Activated CD8-positive, alpha-beta memory T cell treated with anti-CD3 and anti-CD28 coated beads for 4 hours (primary cell): ENCODE measurements around the gene PAQR5.
"Not testable (repeated sequence)": the region's sequence is repeated elsewhere in the genome, so short reads cannot be mapped to it uniquely, and the experiment has no call there.

Source experiments
- DNase-seq, 2 donors: peaks; one replicate each; pipeline ENCODE4 v3.0.0-alpha.2; 2020; ENCODE audit warnings: low read depth in 2 of 2

The PAQR5 gene

DNA sequence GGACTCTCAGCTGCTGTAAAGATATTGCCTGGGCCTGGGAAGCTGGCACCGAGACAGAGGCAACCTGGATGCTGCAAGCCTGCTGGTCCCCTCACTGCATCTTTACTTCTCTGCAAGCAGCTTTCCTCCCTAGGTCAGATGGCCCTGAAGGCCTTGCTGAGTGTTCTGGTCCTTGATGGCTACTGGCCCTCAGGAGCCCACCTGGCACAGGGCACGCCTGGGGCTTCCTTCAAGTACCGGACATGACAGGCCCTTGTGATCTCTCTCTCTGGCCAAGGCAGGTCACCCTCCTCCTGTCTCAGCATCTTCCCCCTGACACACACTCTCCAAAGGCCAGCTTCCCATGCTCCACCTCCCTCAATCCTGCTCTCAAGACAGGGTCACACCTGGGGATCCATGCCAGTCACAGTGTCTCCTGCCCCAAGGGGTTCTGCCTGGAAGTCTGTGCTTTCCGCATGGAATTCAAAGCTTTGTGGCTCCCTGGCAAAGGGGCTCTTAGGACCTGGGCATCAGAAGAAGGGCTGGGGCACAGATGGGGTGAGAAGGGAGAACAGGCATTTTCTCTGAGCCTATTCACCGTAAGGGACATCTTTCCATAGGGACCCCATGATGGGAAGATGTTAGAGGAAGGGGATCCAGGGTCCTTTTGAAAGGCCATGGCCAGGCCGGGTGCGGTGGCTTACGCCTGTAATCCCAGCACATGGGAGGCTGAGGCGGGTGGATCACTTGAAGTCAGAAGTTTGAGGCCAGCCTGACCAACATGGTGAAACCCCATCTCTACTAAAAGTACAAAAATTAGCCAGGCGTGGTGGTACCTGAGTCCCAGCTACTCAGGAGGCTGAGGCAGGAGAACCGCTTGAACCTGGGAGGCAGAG, 4.7 kb upstream of the PAQR5 start:
- no peak for DNase-seq

DNA sequence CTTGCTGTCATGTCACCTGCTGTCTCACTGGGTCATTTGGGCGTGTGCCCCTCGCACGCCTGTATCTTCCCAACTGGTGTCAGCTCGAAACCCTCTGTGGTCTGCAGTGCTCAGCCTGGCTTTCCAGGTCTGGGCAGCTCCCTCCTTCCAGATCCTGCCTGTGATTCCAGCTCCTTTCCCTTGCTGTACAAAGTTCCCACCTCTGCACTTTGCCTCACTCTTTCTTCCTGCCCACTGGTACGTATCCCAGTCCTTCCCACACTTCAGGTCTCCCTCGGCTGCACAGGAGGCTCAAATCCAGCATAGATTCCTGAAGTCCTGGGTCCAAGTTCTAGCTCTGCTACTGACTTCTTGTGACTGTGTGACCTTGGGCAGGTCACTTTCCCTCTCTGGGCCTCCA, 2.1 kb upstream of the PAQR5 start:
- no peak for DNase-seq

- no peak for DNase-seq
Observed at GRCh38 chr15:69297642-69298353, 914 bp upstream of the PAQR5 start.

GRCh38 chr15:69298354-69298696, 387 bp upstream of the PAQR5 start:
- DNase-seq: no peak

DNA sequence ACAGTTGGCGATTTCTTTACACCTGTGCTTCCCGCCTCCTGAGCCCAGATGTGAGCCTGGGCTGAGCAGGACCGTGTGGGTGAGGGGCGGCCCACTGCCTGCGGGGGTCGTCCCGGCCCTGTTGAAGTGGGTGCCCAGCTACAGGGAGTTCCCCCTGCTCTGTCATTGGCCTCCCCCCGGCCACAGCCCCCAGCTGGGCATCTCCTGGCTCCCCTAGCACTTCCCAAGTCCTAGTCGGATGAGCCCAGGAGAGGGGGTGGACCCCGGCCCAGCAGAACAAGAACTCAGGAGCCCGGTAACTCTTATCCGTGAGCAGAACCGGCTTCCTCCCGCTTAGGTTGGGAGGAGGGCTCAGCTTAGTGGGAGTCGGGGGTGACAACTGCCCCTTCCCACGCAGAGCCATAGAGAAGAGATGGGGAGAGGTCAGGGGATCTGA, 757 bp downstream of the PAQR5 start:
- no peak for DNase-seq

DNA sequence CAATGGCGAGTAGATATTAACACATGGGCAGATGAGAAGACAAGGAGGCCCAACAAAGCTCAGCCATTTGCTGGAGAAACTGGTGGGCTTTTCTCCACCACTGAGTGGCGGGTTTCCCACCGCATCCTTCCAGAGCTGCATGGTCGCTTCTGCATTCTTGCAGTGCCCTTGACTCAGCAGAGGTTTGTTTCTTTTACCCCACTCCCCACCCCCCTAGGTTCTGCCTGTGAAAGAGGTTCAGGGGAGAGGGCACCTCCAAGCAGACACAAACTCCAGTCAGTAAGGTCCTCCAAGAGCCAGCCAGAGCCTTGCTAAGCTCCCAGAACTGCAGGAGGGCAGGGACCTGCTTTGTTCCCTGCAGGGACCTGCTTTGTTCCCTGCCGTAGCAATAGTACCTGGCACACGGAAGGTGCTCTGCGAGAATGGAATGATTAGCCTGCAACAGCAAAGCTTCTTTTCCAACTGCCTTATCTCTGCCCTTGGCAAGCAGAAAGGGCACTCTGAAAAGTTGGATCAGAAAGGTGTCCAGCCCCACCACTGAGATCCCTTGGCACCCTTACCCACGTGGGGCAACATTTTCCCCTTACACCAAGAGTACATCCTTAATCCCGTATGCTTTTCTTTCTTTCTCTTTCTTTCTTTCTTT, 1.4 kb downstream of the PAQR5 start:
- no peak for DNase-seq

GRCh38 chr15:69301101-69301500, 2.4 kb downstream of the PAQR5 start:
- DNase-seq: not testable (repeated sequence)

DNA sequence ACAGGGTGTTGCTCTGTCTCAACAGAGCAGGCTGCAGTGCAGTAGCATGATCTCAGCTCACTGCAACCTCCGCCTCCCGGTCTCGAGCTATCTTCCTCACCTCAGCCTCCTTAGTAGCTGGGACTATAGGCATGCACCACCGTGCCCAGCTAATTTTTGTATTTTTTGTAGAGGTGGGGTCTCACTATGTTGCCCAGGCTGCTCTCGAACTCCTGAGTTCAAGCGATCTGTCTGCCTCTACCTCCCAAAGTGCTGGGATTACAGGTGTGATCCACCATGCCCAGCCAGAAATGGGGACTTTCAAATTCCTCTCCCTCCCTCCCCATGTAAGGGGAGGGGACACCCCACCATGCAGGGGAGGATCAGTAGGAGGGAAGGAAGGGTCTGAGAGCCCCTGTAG, 3.4 kb downstream of the PAQR5 start:
- DNase-seq: not testable (repeated sequence)

GRCh38 chr15:69302929-69303328, 4.2 kb downstream of the PAQR5 start:
- no peak for DNase-seq

DNA sequence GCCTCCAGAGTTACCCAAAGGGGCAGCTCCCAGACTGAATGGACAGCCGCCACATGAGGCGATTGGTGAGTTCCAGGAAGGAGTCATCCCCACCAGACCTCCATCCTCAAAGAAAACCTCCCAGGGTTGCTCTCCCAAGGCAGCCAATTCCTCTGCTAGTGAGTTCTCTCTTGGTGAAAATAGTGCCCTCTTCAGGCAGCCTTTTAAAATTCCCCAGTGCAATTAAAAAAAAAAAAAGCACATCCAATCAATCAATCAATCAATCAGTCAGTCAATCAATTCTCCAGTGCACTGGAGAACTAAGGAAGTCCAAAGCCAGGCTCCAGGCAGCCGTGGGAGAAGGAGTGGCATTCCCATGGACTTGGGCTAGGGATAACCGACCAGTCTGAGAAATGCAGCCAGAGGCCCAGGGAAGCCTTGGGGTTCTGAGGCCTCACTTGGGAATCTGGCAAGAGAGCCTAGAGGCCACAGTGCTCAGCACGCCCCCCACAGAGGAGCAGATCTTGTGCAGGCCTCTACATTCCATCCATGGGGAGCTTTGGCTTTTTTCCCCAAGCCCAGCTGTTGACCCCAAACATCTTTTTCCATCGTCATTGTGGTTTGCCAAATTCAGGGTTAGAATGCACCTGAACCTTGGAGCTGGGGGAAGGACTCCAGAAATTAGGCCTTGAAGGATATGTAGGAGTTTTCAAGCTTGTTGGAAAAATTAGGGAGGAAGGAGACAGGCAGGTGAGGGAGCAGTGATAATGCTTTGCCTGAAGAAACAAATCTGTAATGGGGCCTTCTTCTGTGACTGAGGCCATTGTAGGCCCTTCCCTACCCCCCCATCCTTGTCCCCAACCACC, 4.8 kb downstream of the PAQR5 start:
- DNase-seq: no peak

DNA sequence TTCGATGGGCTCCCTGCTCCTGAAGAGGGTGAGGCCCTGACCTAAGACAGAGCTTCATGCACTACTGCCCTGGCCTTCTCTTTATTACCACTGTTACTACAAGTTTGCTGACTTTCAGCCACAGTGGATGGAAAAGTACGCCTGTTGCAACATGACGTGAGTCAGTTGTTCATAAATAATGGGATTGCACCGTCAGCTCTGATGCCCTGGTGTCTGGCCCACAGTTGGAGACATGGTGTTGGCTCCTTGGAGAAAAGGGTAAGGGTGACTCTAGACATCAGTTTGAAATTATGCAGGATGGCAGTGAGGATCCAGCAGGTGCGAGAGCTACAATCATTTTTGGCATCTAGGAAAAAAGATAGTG, 5.5 kb downstream of the PAQR5 start:
- DNase-seq: no peak

- no peak for DNase-seq
Observed at GRCh38 chr15:69305204-69305931, 6.7 kb downstream of the PAQR5 start.

DNA sequence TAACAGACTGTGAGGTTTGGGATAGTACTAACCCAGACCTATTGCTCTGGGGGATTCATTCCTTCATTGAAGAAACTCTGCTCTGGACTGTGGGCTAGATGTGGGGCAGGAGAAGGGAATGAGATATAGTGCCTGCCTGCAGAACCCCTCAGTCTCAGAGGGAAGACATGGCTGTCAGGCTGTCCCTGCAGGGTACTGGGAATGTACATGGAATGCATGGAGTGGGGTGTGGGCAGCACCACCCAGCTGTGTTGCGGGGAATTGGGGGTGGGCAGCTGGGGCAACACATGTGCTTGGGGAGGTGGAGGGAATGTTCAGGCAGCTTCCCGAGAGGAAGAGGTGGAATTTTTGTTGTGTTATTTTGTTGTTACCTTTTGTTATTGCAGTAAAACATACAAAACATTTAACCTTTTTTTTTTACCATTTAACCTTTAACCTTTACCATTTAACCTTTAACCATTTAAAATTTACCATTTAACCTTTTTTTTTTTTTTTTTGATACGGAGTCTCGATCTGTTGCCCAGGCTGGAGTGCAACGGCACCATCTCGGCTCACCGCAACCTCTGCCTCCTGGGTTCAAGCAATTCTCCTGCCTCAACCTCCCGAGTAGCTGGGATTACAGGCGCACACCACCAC, 7.3 kb downstream of the PAQR5 start:
- DNase-seq: no peak

DNA sequence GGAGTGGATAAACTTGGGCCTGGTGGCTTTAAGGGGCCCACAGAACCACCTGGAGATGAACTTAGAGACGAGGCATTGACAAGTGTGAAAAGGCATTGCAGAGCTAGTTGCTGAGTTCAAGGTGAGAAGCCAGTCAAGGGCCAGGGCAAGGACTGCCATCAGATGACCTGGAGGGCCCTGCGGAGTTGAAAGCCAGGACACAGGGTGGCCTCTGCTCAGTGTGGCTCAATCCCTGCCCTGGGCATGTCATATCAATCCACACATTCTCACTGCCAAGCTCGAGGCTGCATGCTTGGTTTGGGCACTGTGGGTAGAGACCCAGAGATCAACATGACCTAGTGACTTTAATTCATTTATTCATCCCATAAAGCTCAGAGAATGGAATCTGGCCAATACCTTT, 9.2 kb downstream of the PAQR5 start:
- no peak for DNase-seq

GRCh38 chr15:69308949-69309348, 10.2 kb downstream of the PAQR5 start:
- no peak for DNase-seq

DNA sequence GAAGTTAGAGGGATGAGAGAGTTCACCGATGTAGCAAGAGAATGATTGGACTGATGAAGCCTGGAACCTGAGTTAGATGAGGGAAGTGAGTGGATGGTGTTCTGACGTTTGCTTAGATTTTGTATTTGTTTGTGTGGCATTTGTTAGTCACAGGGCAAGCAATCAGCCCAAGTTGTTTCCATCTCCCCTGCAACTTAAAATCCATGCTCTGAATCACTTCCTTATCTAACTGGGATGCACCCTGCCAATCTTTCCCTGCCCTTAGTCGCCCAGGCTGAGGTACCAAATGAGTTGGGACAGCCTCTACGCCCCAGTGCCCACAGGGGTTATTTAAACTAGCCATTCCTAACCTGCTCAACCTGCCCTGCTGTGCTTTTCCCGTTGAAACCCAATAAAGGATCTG, 12.6 kb downstream of the PAQR5 start:
- DNase-seq: no peak

DNA sequence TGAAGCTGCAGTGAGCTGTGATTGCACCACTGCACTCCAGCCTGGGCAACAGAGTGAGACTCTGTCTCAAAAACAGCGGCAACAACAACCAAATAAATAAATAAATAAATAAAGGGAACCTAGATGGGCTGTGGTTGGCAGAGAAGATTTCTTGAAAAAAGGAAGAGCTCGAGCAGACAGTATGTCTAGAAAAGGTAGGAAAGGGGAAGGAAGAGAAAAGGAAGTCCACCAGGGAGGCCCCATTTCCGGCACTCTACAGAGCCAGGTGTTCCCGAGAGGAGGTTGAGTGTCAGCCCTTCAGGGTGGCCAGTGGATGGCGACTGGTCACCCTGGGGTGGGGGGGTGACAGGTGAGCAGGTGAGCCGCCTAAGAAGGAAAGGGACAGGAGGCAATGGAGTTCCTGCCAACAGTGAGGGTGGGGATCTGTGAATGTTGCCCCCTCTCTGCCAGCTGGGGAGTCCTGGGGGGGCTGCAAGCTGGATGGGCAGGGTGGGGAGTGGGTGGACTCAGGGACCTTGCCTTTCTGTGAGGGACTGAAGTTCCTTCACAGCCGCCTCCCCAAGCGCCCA, 14.8 kb downstream of the PAQR5 start:
- DNase-seq: no peak

DNA sequence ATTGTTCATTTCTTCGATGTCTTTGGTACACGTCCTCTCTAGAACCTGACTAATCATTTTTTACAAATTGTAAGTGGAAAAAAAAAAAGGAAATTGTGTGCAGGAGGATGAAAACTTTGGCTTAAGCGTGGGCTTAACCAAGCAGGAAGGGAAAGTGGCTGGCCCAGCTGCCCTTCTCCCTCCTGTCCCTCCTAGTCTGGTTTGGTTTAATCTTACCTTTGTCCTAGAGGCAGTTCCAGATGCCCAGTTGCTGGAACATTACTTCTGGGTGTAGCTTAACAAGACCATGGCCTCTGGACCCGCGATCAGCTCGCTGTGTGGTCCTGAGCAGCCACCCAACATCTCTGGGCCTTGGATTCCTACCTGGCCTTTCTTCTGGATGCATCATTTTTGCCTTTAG, 15.4 kb downstream of the PAQR5 start:
- DNase-seq: no peak

GRCh38 chr15:69314736-69315135, 16.0 kb downstream of the PAQR5 start:
- DNase-seq: no peak

DNA sequence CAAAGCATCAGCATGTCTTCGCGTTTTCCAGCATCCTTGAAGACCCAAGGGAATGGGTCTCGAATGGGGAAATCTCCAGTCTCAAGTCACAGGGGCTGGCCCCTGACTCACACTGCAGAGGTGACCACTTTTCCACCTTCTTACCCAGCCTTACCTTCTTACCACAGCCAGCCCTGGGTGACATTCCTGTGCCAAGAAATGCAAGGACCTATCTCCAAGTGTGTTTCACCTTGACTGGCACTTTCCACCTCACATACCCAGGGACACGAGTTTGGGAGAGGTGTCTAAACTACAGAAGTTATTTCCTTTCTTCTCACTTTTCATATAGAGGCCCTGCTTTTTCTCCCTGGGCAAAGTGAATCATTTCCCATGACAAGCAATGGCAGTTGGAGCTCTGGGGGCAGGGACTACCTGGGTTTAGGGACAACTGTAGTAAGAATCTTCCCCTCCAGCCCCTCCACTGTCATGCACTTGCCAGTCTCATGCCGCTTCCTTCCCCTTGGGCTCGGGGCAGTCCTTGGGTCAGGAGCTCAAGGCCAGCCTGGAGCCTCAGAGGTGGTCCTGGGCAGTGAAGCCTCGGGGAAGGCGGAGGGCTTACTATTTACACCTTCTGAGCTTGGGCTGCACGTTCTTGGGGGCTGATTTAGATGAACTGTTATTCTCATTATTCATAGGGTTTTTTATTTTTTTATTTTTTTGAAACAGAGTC, 16.8 kb downstream of the PAQR5 start:
- DNase-seq: no peak
